ENCODE data around the gene UCP3. TPM values are rescaled to one million over a fixed set of nuclear protein-coding genes. Genes with fewer than 3 reads are reported as not detected.

The UCP3 gene
- total and polyA plus RNA-seq, 2 donors (not counting 1 experiment from before 2014, with no cell fraction given), result 8.9 to 11.0 TPM

DNA sequence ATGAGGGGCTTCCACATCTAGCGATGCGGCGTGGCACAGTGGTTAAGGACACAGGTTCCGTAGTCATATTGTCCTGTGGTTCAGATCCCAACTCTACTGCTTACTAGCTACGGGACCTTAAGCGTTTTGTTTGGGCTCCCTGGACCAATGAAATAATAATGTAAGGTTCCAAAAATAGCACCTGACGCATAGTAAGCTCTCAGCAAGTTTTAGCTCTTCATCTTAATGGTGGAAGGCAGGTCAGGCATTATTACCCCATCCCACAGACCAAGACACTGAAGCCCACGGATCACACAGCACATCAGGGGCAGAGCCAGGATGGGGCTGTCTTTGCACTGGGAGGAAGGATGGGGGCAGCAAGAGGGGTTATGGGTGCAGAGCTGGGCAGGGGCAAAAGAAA is 45.0 kb downstream of the UCP3 start:
- no peaks in the 10 kb centered on the region for H4K20me1 ChIP-seq (ENCODE audit: control insufficient read depth, insufficient read depth, low read length, poor library complexity, severe bottlenecking)
- ChIA-PET CTCF (interaction anchor here (0.6 to 9.9 kb wide), 33 partner anchors 9 to 292 kb away, joined by 3 to 97 read pairs (median 4); partner anchors contain the start of genes C2CD3, PPME1 and UCP2), POLR2A (interaction anchor here (0.6 to 1.8 kb wide), 4 partner anchors 16 to 256 kb away, joined by 3 to 7 read pairs (median 6); partner anchors contain the start of gene UCP2)
- H3K4me3 ChIP-seq (ENCODE audit: control extremely low read depth in 1 of 5, extremely low read depth in 1 of 5, insufficient read depth in 1 of 5, low read depth in 2 of 5, low read length in 4 of 5), result no peak overlapping the region
- Mint-ChIP-seq H3K27ac (no peak overlapping the region), H3K9me3 (ENCODE audit: insufficient read depth) (no peaks in the 10 kb centered on the region), H3K27me3 (no peaks in the 10 kb centered on the region), H3K4me1 (peaks cover 22% of the 10 kb centered on the region), H3K4me3 (no peak overlapping the region)
- H3K27me3 ChIP-seq (replicated peaks in 1 of 4; ENCODE audit: control extremely low read depth in 1 of 4, control insufficient read depth in 3 of 4, insufficient read depth in 4 of 4, low read length in 3 of 4), result no peaks in the 10 kb centered on the region
- H3K9ac ChIP-seq (ENCODE audit: low read length), result no peak overlapping the region
- intact Hi-C loops (cut with micrococcal nuclease), result loop anchor here (1.0 to 2.0 kb wide), 5 partner anchors 16 to 291 kb away; partner anchors contain the start of genes C2CD3 and PPME1
- WGBS (ENCODE audit: insufficient coverage), result 83% methylated on average over 4 of the region's 8 CpGs
- DNase-seq (no peak), ATAC-seq (ENCODE audit: low read depth) (no peak)
- no peak for TF ChIP-seq EZH2 (IDR thresholded peaks at IDR 0.05; ENCODE audit: borderline replicate concordance, insufficient read depth, low read depth, low read length, poor library complexity, severe bottlenecking)
- TF ChIP-seq, protein P1, sequence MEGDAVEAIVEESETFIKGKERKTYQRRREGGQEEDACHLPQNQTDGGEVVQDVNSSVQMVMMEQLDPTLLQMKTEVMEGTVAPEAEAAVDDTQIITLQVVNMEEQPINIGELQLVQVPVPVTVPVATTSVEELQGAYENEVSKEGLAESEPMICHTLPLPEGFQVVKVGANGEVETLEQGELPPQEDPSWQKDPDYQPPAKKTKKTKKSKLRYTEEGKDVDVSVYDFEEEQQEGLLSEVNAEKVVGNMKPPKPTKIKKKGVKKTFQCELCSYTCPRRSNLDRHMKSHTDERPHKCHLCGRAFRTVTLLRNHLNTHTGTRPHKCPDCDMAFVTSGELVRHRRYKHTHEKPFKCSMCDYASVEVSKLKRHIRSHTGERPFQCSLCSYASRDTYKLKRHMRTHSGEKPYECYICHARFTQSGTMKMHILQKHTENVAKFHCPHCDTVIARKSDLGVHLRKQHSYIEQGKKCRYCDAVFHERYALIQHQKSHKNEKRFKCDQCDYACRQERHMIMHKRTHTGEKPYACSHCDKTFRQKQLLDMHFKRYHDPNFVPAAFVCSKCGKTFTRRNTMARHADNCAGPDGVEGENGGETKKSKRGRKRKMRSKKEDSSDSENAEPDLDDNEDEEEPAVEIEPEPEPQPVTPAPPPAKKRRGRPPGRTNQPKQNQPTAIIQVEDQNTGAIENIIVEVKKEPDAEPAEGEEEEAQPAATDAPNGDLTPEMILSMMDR (IDR thresholded peaks at IDR 0.05), result no peak
- H3K36me3 ChIP-seq (replicated peaks in 1 of 2; ENCODE audit: control extremely low read depth in 1 of 2, control insufficient read depth in 1 of 2, extremely low read depth in 1 of 2, insufficient read depth in 2 of 2, low read length in 1 of 2), result no peaks in the 10 kb centered on the region
- peak overlapping the region; percentile 66 for H3K4me2 ChIP-seq (replicated peaks; ENCODE audit: low read depth, low read length, poor library complexity, severe bottlenecking)
- no peak overlapping the region for H3K27ac ChIP-seq (ENCODE audit: low read length in 2 of 2)
- peaks cover 8% of the 10 kb centered on the region for H3K79me2 ChIP-seq (ENCODE audit: control insufficient read depth, insufficient read depth, low read length)
- peak overlapping the region; percentile 37 for H2AFZ ChIP-seq (ENCODE audit: insufficient read depth, low read depth, low read length, poor library complexity, severe bottlenecking)
- H3K4me1 ChIP-seq (ENCODE audit: control insufficient read depth in 2 of 2, insufficient read depth in 2 of 2, low read length in 2 of 2), result peaks cover 8 to 24% of the 10 kb centered on the region in 2 donors
- no peaks in the 10 kb centered on the region for H3K9me3 ChIP-seq (ENCODE audit: control extremely low read depth in 1 of 3, control insufficient read depth in 2 of 3, insufficient read depth in 1 of 3, low read length in 2 of 3)

DNA sequence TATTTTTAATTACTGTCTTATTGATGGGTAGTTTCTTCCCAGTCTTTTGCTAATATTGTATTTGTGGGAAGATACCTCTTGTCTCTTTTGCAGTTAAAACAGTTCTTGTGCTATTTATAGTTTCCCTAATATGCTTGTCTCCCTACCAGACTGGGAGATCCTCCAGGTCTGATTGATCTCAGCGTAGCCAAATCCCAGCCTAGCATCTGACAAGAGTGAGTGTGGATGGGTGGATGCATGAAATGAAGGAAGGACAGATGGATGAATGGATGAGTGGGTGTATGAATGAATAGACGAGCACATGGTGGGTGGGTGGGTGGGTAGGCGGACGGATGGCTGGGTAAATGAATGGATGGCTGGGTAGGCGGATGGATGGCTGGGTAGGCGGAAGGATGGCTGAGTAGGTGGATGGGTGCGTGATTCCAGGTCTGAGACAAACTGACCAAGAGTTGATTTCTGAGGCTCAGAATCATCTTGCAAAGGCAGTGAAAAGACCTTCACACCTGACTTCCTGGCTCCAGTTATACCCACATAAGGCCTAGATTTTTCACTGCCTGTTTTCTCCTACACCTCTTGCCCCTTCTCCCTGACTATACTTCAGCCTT is 46.7 kb downstream of the UCP3 start:
- H3K4me1 Mint-ChIP-seq, result peaks cover 17% of the 10 kb centered on the region
- ChIA-PET CTCF (interaction anchor here (1.0 to 3.2 kb wide), 4 partner anchors 52 to 129 kb away, joined by 3 to 38 read pairs (median 6); no protein-coding TSS in a partner anchor), POLR2A (no interaction called here)

More for the DNA sequence above, 46.7 kb downstream of the UCP3 start:
- Histone ChIP-seq H3K9ac (ENCODE audit: low read length) (no peak overlapping the region), H3K4me3 (ENCODE audit: control extremely low read depth in 1 of 5, extremely low read depth in 1 of 5, insufficient read depth in 1 of 5, low read depth in 2 of 5, low read length in 4 of 5) (no peak overlapping the region), H3K79me2 (ENCODE audit: control insufficient read depth, insufficient read depth, low read length) (peaks cover 8% of the 10 kb centered on the region), H3K9me3 (ENCODE audit: control extremely low read depth in 1 of 3, control insufficient read depth in 2 of 3, insufficient read depth in 1 of 3, low read length in 2 of 3) (no peaks in the 10 kb centered on the region), H3K27ac (ENCODE audit: low read length in 2 of 2) (no peak overlapping the region), H3K27me3 (replicated peaks in 1 of 4; ENCODE audit: control extremely low read depth in 1 of 4, control insufficient read depth in 3 of 4, insufficient read depth in 4 of 4, low read length in 3 of 4) (peaks cover 0 to 8% (median 0%) of the 10 kb centered on the region in 4 experiments), H3K36me3 (replicated peaks in 1 of 2; ENCODE audit: control extremely low read depth in 1 of 2, control insufficient read depth in 1 of 2, extremely low read depth in 1 of 2, insufficient read depth in 2 of 2, low read length in 1 of 2) (no peaks in the 10 kb centered on the region), H3K4me1 (ENCODE audit: control insufficient read depth in 2 of 2, insufficient read depth in 2 of 2, low read length in 2 of 2) (peaks cover 6 to 12% of the 10 kb centered on the region in 2 donors), H3K4me2 (replicated peaks; ENCODE audit: low read depth, low read length, poor library complexity, severe bottlenecking) (no peak overlapping the region), H2AFZ (ENCODE audit: insufficient read depth, low read depth, low read length, poor library complexity, severe bottlenecking) (no peak overlapping the region), H4K20me1 (ENCODE audit: control insufficient read depth, insufficient read depth, low read length, poor library complexity, severe bottlenecking) (no peaks in the 10 kb centered on the region)
- H3K27me3 Mint-ChIP-seq, result peaks cover 5% of the 10 kb centered on the region
- WGBS (ENCODE audit: insufficient coverage), result no CpG with 5 or more reads among the region's 7 CpGs
- intact Hi-C loops (cut with micrococcal nuclease), result no loop called here
- no peak overlapping the region for H3K4me3 Mint-ChIP-seq
- DNase-seq (no peak), ATAC-seq (ENCODE audit: low read depth) (no peak)
- H3K27ac Mint-ChIP-seq, result no peak overlapping the region
- TF ChIP-seq EZH2 (IDR thresholded peaks at IDR 0.05; ENCODE audit: borderline replicate concordance, insufficient read depth, low read depth, low read length, poor library complexity, severe bottlenecking), result no peak
- TF ChIP-seq, protein P1 (IDR thresholded peaks at IDR 0.05), result no peak
- no peaks in the 10 kb centered on the region for H3K9me3 Mint-ChIP-seq (ENCODE audit: insufficient read depth)

Data from B cell (primary cell).